Thymus (tissue), 11 donors: ENCODE results near the gene DNAJC28. TPM values are rescaled to one million over a fixed set of nuclear protein-coding genes. Genes with fewer than 3 reads are reported as not detected.
"Not testable (repeated sequence)": the region's sequence is repeated elsewhere in the genome, so short reads cannot be mapped to it uniquely, and the experiment has no call there.

Source experiments
- DNase-seq, 9 donors: peaks; one replicate each; pipeline ENCODE4 v3.0.0-alpha.2; 2013; ENCODE audit warnings: low spot score in 9 of 9, low read depth in 6 of 9, missing footprints in 1 of 9
- H3K27ac ChIP-seq, 2 donors: one replicate each; pipeline ENCODE4 v1.5.1; 2013; ENCODE audit warnings: control low read depth in 1 of 2, low read depth in 1 of 2, low read length in 1 of 2, mild to moderate bottlenecking in 1 of 2, moderate library complexity in 1 of 2
- H3K27me3 ChIP-seq, 2 donors: one replicate each; pipeline ENCODE4 v1.5.1; 2013; ENCODE audit warnings: low read length in 1 of 2; ENCODE audit not compliant: control insufficient read depth in 2 of 2, insufficient read depth in 1 of 2
- H3K36me3 ChIP-seq, 2 donors: one replicate each; pipeline ENCODE4 v1.5.1; 2013; ENCODE audit warnings: low read length in 1 of 2, mild to moderate bottlenecking in 1 of 2, moderate library complexity in 1 of 2; ENCODE audit not compliant: control insufficient read depth in 2 of 2, insufficient read depth in 2 of 2
- H3K4me1 ChIP-seq, 2 donors: one replicate each; pipeline ENCODE4 v1.5.1; 2013; ENCODE audit warnings: low read length in 2 of 2; ENCODE audit not compliant: control insufficient read depth in 2 of 2, insufficient read depth in 2 of 2
- H3K4me3 ChIP-seq, 2 donors: one replicate each; pipeline ENCODE4 v1.5.1; 2013; ENCODE audit warnings: low read length in 2 of 2, control low read depth in 1 of 2, mild to moderate bottlenecking in 1 of 2
- H3K9me3 ChIP-seq, 2 donors: one replicate each; pipeline ENCODE4 v1.5.1; 2013; ENCODE audit warnings: low read length in 1 of 2, mild to moderate bottlenecking in 1 of 2; ENCODE audit not compliant: control insufficient read depth in 2 of 2, insufficient read depth in 1 of 2
- WGBS: extraction: QIAGEN DNeasy Blood & Tissue Kit; methylation state at CpG from one replicate; pipeline ENCODE4 v1.1.7; 2013; 5-methylcytosine and 5-hydroxymethylcytosine counted together
- polyA plus RNA-seq: library from polyadenylated mRNA; stranded (reverse); fragments of 200-250 nt; gene quantifications from one replicate; pipeline ENCODE4 v1.2.3, GENCODE V29; 2013
- total RNA-seq: library from RNA; stranded (reverse); fragments of 120-200 nt; gene quantifications from one replicate; pipeline ENCODE4 v1.2.4, GENCODE V29; 2013
- donor health status: healthy.

Gene DNAJC28
- total and polyA plus RNA-seq, 2 donors, result 1.2 to 3.9 TPM

- Histone ChIP-seq H3K27ac (no peak overlapping the region), H3K27me3 (no peaks in the 10 kb centered on the region), H3K9me3 (peaks cover 0 to 2% of the 10 kb centered on the region in 2 donors), H3K36me3 (no peaks in the 10 kb centered on the region), H3K4me1 (peaks cover 8 to 14% of the 10 kb centered on the region in 2 donors), H3K4me3 (peak overlapping the region; percentile 69 to 91)
- WGBS, result 83% methylated on average over 9 of the region's 9 CpGs
- no peak for DNase-seq
Observed at GRCh38 chr21:33478182-33478581, 13.3 kb downstream of the DNAJC28 start.

DNA sequence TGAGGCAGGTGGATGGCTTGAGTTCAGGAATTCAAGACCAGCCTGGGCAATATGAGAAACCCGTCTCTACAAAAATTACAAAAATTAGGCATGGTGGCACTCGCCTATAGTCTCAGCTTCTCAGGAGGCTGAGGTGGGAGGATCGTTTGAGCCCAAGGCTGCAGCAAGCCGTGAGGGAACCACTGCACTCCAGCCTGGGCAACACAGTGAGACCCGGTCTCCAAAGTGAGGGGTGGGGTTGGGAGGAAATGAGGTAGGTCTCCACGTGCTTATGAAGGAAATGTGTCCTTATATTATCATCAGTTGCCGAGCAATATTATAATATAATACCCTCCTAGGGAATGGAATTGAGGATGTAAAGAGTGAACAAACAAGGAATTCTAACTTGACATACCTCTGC, 14.4 kb downstream of the DNAJC28 start:
- WGBS, result 98% methylated on average over 7 of the region's 7 CpGs
- Histone ChIP-seq H3K4me1 (peaks cover 8 to 14% of the 10 kb centered on the region in 2 donors), H3K27ac (no peak overlapping the region), H3K9me3 (peaks cover 0 to 5% of the 10 kb centered on the region in 2 donors), H3K36me3 (no peaks in the 10 kb centered on the region), H3K27me3 (no peaks in the 10 kb centered on the region), H3K4me3 (no peak overlapping the region)
- no peak for DNase-seq

DNA sequence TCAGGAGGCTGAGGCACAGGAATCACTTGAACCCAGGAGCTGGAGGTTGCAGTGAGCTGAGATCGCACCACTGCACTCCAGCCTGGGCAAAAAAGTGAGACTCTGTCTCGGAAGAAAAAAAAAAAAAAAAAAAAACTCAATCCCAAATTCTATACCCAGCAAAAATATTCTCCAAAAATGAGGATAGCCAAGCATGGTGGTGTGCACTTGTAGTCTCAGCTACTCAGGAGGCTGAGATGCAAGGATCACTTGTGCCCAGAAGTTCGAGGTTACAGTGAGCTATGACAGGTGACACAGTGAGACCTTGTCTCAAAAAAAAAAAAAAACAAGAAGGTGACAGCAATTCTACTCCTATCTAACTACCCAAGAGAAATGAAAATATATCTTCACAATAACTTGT, 18.2 kb downstream of the DNAJC28 start:
- Histone ChIP-seq H3K27me3 (no peaks in the 10 kb centered on the region), H3K27ac (no peak overlapping the region), H3K36me3 (no peaks in the 10 kb centered on the region), H3K4me1 (peaks cover 3% of the 10 kb centered on the region in 2 donors), H3K9me3 (peaks cover 0 to 5% of the 10 kb centered on the region in 2 donors), H3K4me3 (no peak overlapping the region)
- no peak for DNase-seq
- WGBS, result 96% methylated on average over 3 of the region's 3 CpGs

- over 99% methylated on average over 2 of the region's 2 CpGs for WGBS
- no peak for DNase-seq
- H3K9me3 ChIP-seq, result peaks cover 0 to 5% of the 10 kb centered on the region in 2 donors
- H3K36me3 ChIP-seq, result no peaks in the 10 kb centered on the region
- H3K27ac ChIP-seq, result no peak overlapping the region
- H3K27me3 ChIP-seq, result no peaks in the 10 kb centered on the region
- H3K4me3 ChIP-seq, result no peak overlapping the region
- no peaks in the 10 kb centered on the region for H3K4me1 ChIP-seq
Observed at GRCh38 chr21:33470701-33471100, 20.8 kb downstream of the DNAJC28 start.

GRCh38 chr21:33469183-33469582, 22.3 kb downstream of the DNAJC28 start:
- H3K9me3 ChIP-seq, result not testable (repeated sequence)
- 99% methylated on average over 4 of the region's 4 CpGs for WGBS

DNA sequence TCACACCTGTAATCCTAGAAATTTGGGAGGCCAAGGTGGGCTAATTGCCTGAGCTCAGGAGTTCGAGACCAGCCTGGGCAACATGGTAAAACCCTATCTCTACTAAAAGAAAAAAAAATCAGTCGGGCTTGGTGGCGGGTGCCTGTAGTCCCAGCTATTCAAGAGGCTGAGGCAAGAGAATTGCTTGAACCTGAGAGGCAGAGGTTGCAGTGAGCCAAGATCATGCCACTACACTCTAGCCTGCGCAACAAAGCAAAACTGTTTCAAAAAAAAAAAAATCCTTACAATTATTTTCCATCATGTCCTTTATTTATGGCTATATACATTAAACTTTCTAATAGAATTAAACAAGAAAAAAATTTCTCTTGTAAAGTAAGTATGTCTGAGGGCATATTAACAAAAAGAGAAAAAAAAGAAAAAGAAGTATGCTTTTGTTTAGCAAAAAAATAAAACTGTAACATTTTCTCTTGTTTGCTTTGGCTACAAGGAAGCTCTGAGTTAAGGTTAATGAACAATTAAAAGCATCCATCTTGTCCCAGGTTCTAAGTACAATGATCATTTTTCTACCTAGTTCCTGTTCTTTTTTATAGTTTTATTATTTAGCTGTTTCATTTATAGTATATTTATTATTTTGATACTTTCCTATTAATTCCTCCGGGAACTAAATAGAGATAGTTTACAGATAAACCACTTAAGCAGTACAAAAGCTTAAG, 29.8 kb downstream of the DNAJC28 start:
- Histone ChIP-seq H3K36me3 (peaks cover 5 to 6% of the 10 kb centered on the region in 2 donors), H3K27ac (no peak overlapping the region), H3K4me3 (no peak overlapping the region), H3K9me3 (no peaks in the 10 kb centered on the region), H3K27me3 (no peaks in the 10 kb centered on the region), H3K4me1 (no peaks in the 10 kb centered on the region)
- no peak for DNase-seq
- 94% methylated on average over 5 of the region's 5 CpGs for WGBS

More at GRCh38 chr21:33469183-33469582, 22.3 kb downstream of the DNAJC28 start:
- DNase-seq, H3K27ac ChIP-seq, H3K36me3 ChIP-seq, H3K4me3 ChIP-seq, H3K4me1 ChIP-seq, H3K27me3 ChIP-seq: not testable (repeated sequence)

- Histone ChIP-seq H3K4me3 (no peak overlapping the region), H3K9me3 (no peaks in the 10 kb centered on the region), H3K27me3 (no peaks in the 10 kb centered on the region), H3K36me3 (peaks cover 3 to 10% of the 10 kb centered on the region in 2 donors), H3K4me1 (no peaks in the 10 kb centered on the region), H3K27ac (no peak overlapping the region)
- WGBS, result 99% methylated on average over 3 of the region's 3 CpGs
- no peak for DNase-seq
Observed at GRCh38 chr21:33458861-33459260, 32.7 kb downstream of the DNAJC28 start.

GRCh38 chr21:33455686-33456446, 35.6 kb downstream of the DNAJC28 start:
- Histone ChIP-seq H3K4me3 (no peak overlapping the region), H3K9me3 (no peaks in the 10 kb centered on the region), H3K36me3 (peaks cover 7 to 10% of the 10 kb centered on the region in 2 donors), H3K4me1 (no peaks in the 10 kb centered on the region), H3K27me3 (no peaks in the 10 kb centered on the region), H3K27ac (no peak overlapping the region)
- 97% methylated on average over 6 of the region's 6 CpGs for WGBS
- DNase-seq, result no peak

- Histone ChIP-seq H3K4me1 (no peaks in the 10 kb centered on the region), H3K27me3 (no peaks in the 10 kb centered on the region), H3K9me3 (no peaks in the 10 kb centered on the region), H3K27ac (no peak overlapping the region), H3K4me3 (no peak overlapping the region), H3K36me3 (peaks cover 4 to 5% of the 10 kb centered on the region in 2 donors)
- WGBS, result 98% methylated on average over 3 of the region's 3 CpGs
- DNase-seq, result no peak
Observed at GRCh38 chr21:33452362-33452761, 39.2 kb downstream of the DNAJC28 start.
